A549 (cell line): ENCODE measurements around the gene PPP4C. TPM values are rescaled to one million over a fixed set of nuclear protein-coding genes. Genes with fewer than 3 reads are reported as not detected.

ENCODE experiments used
- ATAC-seq, 2 experiments: fragments of 200-7000 bp in 1 of 2; fragments of >200 bp in 1 of 2; cut with Nextera tagmentation in 1 of 2; cut with Tn5 transposase in 1 of 2; 3 replicates each; pipeline versions ENCODE4 v1.8.0 to v1.9.1; 2018 to 2020; ENCODE audit warnings: mild to moderate bottlenecking in 1 of 2, moderate library complexity in 1 of 2
- CTCF ChIA-PET: fragments of 300-600 bp; sonication (Branson Sonifier 250); formaldehyde crosslinking; extraction: SDS; loops from one replicate; lab custom pipeline; 2021; ENCODE audit warnings: antibody characterized with exemption, inconsistent platforms; lab: Yijun Ruan, JAX
- POLR2A ChIA-PET: fragments of 350-600 bp; formaldehyde crosslinking; extraction: SDS; loops from one replicate; lab custom pipeline; 2021; ENCODE audit warnings: antibody characterized with exemption, inconsistent platforms; lab: Yijun Ruan, JAX
- DNase-seq, 2 experiments: peaks; one replicate each; pipeline versions ENCODE4 v3.0.0 to v3.0.0-alpha.2; 2011 to 2016; ENCODE audit warnings: low read depth in 1 of 2, low spot score in 1 of 2
- FAIRE-seq: peaks from 2 replicates; lab custom pipeline; 2011; peaks lifted over from hg19 to GRCh38; lab: Jason Lieb, UNC
- H3K27ac ChIP-seq, 2 experiments: fragments of >200 bp; sonication (Bioruptor Twin); formaldehyde crosslinking; 3 replicates each; pipeline ENCODE4 v1.5.1; 2016 to 2017
- H3K4me1 ChIP-seq: fragments of >200 bp; sonication (Bioruptor Twin); formaldehyde crosslinking; 3 replicates; pipeline ENCODE4 v1.6.1; 2016
- H3K4me2 ChIP-seq: fragments of >200 bp; sonication (Bioruptor Twin); formaldehyde crosslinking; 3 replicates; pipeline ENCODE4 v1.6.1; 2016
- H3K4me3 ChIP-seq: fragments of >200 bp; sonication (Bioruptor Twin); formaldehyde crosslinking; 3 replicates; pipeline ENCODE4 v1.5.1; 2016
- H3K9me3 ChIP-seq: fragments of >200 bp; sonication (Bioruptor Twin); formaldehyde crosslinking; 3 replicates; pipeline ENCODE4 v1.6.1; 2016
- E2F6 ChIP-seq: IDR thresholded peaks from 2 replicates; pipeline ENCODE4 v1.6.1; 2012; ENCODE audit warnings: low read depth, borderline replicate concordance
- EHF ChIP-seq: fragments of 250-450 bp; sonication (Bioruptor Pico); IDR thresholded peaks from 2 replicates; pipeline ENCODE4 v1.5.0; 2020; ENCODE audit warnings: mild to moderate bottlenecking
- ELK1 ChIP-seq: fragments of 150-350 bp; IDR thresholded peaks from 2 replicates; pipeline ENCODE4 v1.6.1; 2014; ENCODE audit warnings: low read depth, mild to moderate bottlenecking, low read length
- FOSB ChIP-seq: fragments of 250-450 bp; sonication (Bioruptor Pico); IDR thresholded peaks from 2 replicates; pipeline ENCODE4 v1.5.0; 2020; ENCODE audit warnings: mild to moderate bottlenecking, moderate library complexity
- HEYL ChIP-seq: fragments of 250-450 bp; sonication (Bioruptor Pico); IDR thresholded peaks from 2 replicates; pipeline ENCODE4 v1.8.0; 2021; ENCODE audit warnings: mild to moderate bottlenecking, moderate library complexity
- JUN ChIP-seq, 2 experiments: fragments of >200 bp; sonication (Bioruptor Twin); formaldehyde crosslinking; IDR thresholded peaks; 2 replicates in 1 of 2; 3 replicates in 1 of 2; pipeline ENCODE4 v1.6.1; 2016 to 2017
- NPAS2 ChIP-seq: fragments of 250-450 bp; sonication (Bioruptor Pico); IDR thresholded peaks from 2 replicates; pipeline ENCODE4 v1.8.0; 2022; ENCODE audit warnings: mild to moderate bottlenecking, moderate library complexity, borderline replicate concordance
- POLR2AphosphoS2 ChIP-seq: conservative IDR thresholded peaks from 2 replicates; pipeline ENCODE4 v1.6.1; 2012; ENCODE audit warnings: low read length, improper control_type of control experiment, inconsistent platforms
- RAD21 ChIP-seq, 2 experiments: fragments of >200 bp in 1 of 2; sonication (Bioruptor Twin) in 1 of 2; formaldehyde crosslinking in 1 of 2; IDR thresholded peaks in 1 of 2; conservative IDR thresholded peaks in 1 of 2; 2 replicates in 1 of 2; 3 replicates in 1 of 2; pipeline ENCODE4 v1.6.1; 2012 to 2018; ENCODE audit warnings: inconsistent platforms in 1 of 2
- RCOR1 ChIP-seq: fragments of 150-350 bp; IDR thresholded peaks from 2 replicates; pipeline ENCODE4 v1.6.1; 2014; ENCODE audit warnings: antibody characterized with exemption, low read length, low read depth
- RFX5 ChIP-seq: fragments of 450-650 bp; IDR thresholded peaks from 2 replicates; pipeline ENCODE4 v1.7.1; 2014; ENCODE audit warnings: antibody characterized with exemption, mild to moderate bottlenecking, moderate library complexity
- SMC3 ChIP-seq: fragments of >200 bp; sonication (Bioruptor Twin); formaldehyde crosslinking; IDR thresholded peaks from 3 replicates; pipeline ENCODE4 v1.6.1; 2018; ENCODE audit warnings: inconsistent platforms
- TP53 ChIP-seq: fragments of 250-450 bp; sonication (Bioruptor Pico); IDR thresholded peaks from 2 replicates; pipeline ENCODE4 v1.5.0; 2021; ENCODE audit warnings: mild to moderate bottlenecking, moderate library complexity
- ZFP36 ChIP-seq: fragments of 450-650 bp; IDR thresholded peaks from 2 replicates; pipeline ENCODE4 v1.6.1; 2014; ENCODE audit warnings: borderline replicate concordance; ENCODE audit not compliant: partially characterized antibody
- ZSCAN20 ChIP-seq: fragments of 250-450 bp; sonication (Bioruptor Pico); IDR thresholded peaks from 2 replicates; pipeline ENCODE4 v1.8.0; 2022; ENCODE audit warnings: mild to moderate bottlenecking, moderate library complexity
- WGBS: methylation state at CpG from one replicate; pipeline ENCODE4 v1.1.6; 2017; ENCODE audit errors: missing lambda C conversion rate; 5-methylcytosine and 5-hydroxymethylcytosine counted together
- polyA plus RNA-seq, 4 experiments: library from polyadenylated mRNA; depleted of rRNA in 3 of 4; stranded (reverse); fragments of >200 nt; fragmentation: RNase III in 1 of 4; extraction: RNeasy Plus Mini Kit Qiagen cat#74134 plus additional on column Dnase treatment in 1 of 4; gene quantifications; 2 replicates in 3 of 4; 3 replicates in 1 of 4; pipeline ENCODE4 v1.2.3, GENCODE V29; 2011 to 2017
- TF ChIP-seq, protein P1 (sequence below): fragments of 250-450 bp; sonication (Bioruptor Pico); IDR thresholded peaks from 2 replicates; pipeline ENCODE4 v1.5.0; 2020; ENCODE audit warnings: low read depth, mild to moderate bottlenecking, moderate library complexity
- TF ChIP-seq, protein P2 (sequence below): fragments of >200 bp; sonication (Bioruptor Twin); formaldehyde crosslinking; IDR thresholded peaks from 3 replicates; pipeline ENCODE4 v1.5.1; 2016

The PPP4C gene
- polyA plus RNA-seq, 2 of the 4 experiments (the other 2 are of a cell fraction) = 102 to 115 TPM

- FAIRE-seq (no peak), DNase-seq (no peak), ATAC-seq (peak; percentile 28 to 49; a peak in 4 of 6 replicates)
- no peaks in the 10 kb centered on the region for H3K9me3 ChIP-seq
- H3K27ac ChIP-seq = peak within 1 kb of the TSS in 1 of 2 experiments; percentile 75; a peak in 3 of 6 replicates
- H3K4me2 ChIP-seq = peak within 1 kb of the TSS; percentile 79
- ChIA-PET CTCF (interaction anchor here (0.6 to 5.0 kb wide), 34 partner anchors 8 to 427 kb away, joined by 3 to 61 read pairs (median 9); partner anchors contain the start of genes ALDOA, C16orf92, CDIPT and MVP), POLR2A (no interaction called here)
- 9% methylated on average over 17 of the region's 27 CpGs for WGBS
- 0 out of 3 replicates have a peak, but pooled peaks cover 7% of the 10 kb centered on the region for H3K4me1 ChIP-seq
- TF ChIP-seq RCOR1 = no peak
- TF ChIP-seq TP53 = no peak
- no peak for TF ChIP-seq E2F6
- no peak for TF ChIP-seq RFX5
- peak within 1 kb of the TSS; percentile 34 for H3K4me3 ChIP-seq
Measured at GRCh38 chr16:30030841-30031413, 44.9 kb upstream of the PPP4C start, which contains the start of gene TLCD3B. TLCD3B (minus strand) TSS chr16:30031271; CDS start chr16:30030527, 744 bp downstream.

- TF ChIP-seq JUN (IDR thresholded peaks at IDR 0.05) = no peak
- no peak for TF ChIP-seq ZSCAN20 (CRISPR knock-in tag)
- no peak for TF ChIP-seq HEYL
- no peak for TF ChIP-seq EHF
- TF ChIP-seq RFX5 = no peak
- TF ChIP-seq FOSB (CRISPR knock-in tag) = no peak
- no peak for TF ChIP-seq ELK1
- no peak for TF ChIP-seq NPAS2 (CRISPR knock-in tag)
- no peak for TF ChIP-seq TP53
- TF ChIP-seq POLR2AphosphoS2 = no peak
- ATAC-seq (peak in 1 of 2 experiments; percentile 16; a peak in 3 of 6 replicates), DNase-seq (no peak), FAIRE-seq (no peak)
- peak overlapping the region in 1 of 2 experiments; percentile 75; a peak in 3 of 6 replicates for H3K27ac ChIP-seq
- H3K4me3 ChIP-seq = peak overlapping the region; percentile 34
- ChIA-PET CTCF (interaction anchor here (0.6 to 5.0 kb wide), 71 partner anchors 9 to 1063 kb away, joined by 3 to 61 read pairs (median 5); partner anchors contain the start of genes ALDOA, C16orf92, CDIPT and DOC2A), POLR2A (no interaction called here)
- H3K4me2 ChIP-seq = peak overlapping the region; percentile 79
- 0 out of 3 replicates have a peak, but pooled peaks cover 7% of the 10 kb centered on the region for H3K4me1 ChIP-seq
- 62% methylated on average over 11 of the region's 11 CpGs for WGBS
- no peaks in the 10 kb centered on the region for H3K9me3 ChIP-seq
Measured at GRCh38 chr16:30031477-30031918, 44.3 kb upstream of the PPP4C start.

DNA sequence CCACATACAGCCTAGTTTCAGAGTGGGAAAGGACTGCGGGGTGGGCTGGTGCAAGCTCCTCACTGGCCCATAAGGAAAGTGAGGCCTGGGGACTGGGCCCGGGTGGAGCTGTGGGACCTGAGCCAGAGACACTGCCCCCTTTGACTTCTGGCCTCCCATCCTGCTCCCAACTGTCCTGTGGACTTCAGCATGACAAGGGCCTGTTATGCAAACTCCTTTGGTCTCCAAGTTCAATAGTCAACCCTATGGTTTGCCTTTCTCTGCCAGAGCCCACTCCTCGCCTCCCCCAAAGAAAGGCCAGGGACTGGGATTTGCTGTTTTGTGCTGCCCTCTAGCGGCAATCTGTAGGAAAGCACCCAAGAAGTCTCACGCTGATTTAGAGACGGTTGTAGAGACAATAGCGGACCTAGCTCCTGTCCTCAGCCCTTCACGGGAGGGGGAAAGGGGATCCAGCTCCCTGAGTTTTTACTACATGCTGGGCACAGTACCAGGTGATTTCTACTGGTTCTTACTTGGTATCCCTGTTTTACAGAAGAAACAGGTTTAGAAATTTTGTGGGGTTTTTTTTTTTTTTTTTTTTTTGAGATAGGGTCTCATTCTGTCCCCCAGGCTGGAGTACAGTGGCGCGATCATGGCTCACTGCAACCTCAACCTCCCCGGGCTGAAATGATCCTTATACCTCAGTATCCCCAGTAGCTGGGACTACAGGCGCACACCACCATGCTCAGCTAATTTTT, 43.5 kb upstream of the PPP4C start:
- Histone ChIP-seq H3K9me3 (no peaks in the 10 kb centered on the region), H3K4me1 (0 out of 3 replicates have a peak, but pooled peaks cover 7% of the 10 kb centered on the region), H3K27ac (no peak overlapping the region), H3K4me2 (no peak overlapping the region), H3K4me3 (no peak overlapping the region)
- DNase-seq (peak in 1 of 2 experiments; percentile 79), ATAC-seq (peak in 1 of 2 experiments; percentile 75; a peak in 3 of 6 replicates), FAIRE-seq (no peak)
- 11% methylated on average over 11 of the region's 12 CpGs for WGBS
- ChIA-PET POLR2A (interaction anchor here (0.7 to 0.9 kb wide), 2 partner anchors 33 to 217 kb away, joined by 6 to 12 read pairs; partner anchors contain the start of genes ALDOA and PAGR1), CTCF (interaction anchor here (0.6 to 5.0 kb wide), 84 partner anchors 9 to 1064 kb away, joined by 3 to 61 read pairs (median 5); partner anchors contain the start of genes ALDOA, C16orf92, CDIPT and DOC2A)
- TF ChIP-seq ZFP36 (no peak), RAD21 (conservative IDR thresholded peaks at IDR 0.05 in 1 of 2, IDR thresholded peaks at IDR 0.05 in 1 of 2) (peak; percentile 91 to 94), SMC3 (peak; percentile 72)
- TF ChIP-seq, protein P1, sequence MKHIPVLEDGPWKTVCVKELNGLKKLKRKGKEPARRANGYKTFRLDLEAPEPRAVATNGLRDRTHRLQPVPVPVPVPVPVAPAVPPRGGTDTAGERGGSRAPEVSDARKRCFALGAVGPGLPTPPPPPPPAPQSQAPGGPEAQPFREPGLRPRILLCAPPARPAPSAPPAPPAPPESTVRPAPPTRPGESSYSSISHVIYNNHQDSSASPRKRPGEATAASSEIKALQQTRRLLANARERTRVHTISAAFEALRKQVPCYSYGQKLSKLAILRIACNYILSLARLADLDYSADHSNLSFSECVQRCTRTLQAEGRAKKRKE (CRISPR knock-in tag) = no peak
- TF ChIP-seq, protein P2, sequence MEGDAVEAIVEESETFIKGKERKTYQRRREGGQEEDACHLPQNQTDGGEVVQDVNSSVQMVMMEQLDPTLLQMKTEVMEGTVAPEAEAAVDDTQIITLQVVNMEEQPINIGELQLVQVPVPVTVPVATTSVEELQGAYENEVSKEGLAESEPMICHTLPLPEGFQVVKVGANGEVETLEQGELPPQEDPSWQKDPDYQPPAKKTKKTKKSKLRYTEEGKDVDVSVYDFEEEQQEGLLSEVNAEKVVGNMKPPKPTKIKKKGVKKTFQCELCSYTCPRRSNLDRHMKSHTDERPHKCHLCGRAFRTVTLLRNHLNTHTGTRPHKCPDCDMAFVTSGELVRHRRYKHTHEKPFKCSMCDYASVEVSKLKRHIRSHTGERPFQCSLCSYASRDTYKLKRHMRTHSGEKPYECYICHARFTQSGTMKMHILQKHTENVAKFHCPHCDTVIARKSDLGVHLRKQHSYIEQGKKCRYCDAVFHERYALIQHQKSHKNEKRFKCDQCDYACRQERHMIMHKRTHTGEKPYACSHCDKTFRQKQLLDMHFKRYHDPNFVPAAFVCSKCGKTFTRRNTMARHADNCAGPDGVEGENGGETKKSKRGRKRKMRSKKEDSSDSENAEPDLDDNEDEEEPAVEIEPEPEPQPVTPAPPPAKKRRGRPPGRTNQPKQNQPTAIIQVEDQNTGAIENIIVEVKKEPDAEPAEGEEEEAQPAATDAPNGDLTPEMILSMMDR = peak; percentile 91
